Colonic mucosa (tissue), 4 donors: ENCODE measurements around the gene SELENOH. TPM values are rescaled to one million over a fixed set of nuclear protein-coding genes. Genes with fewer than 3 reads are reported as not detected.
A peak's percentile ranks its signal among the peaks of the same experiment; 100 is the strongest.

Source experiments
- DNase-seq: peaks from one replicate; pipeline ENCODE4 v3.0.0-alpha.2; 2020
- H3K27ac ChIP-seq: fragments of 200-600 bp; one replicate; pipeline ENCODE4 v1.8.0; 2021
- H3K27me3 ChIP-seq: fragments of 200-600 bp; one replicate; pipeline ENCODE4 v1.8.0; 2021
- H3K36me3 ChIP-seq: fragments of 200-600 bp; one replicate; pipeline ENCODE4 v1.8.0; 2021
- H3K4me1 ChIP-seq: fragments of 200-600 bp; one replicate; pipeline ENCODE4 v1.8.0; 2021; ENCODE audit warnings: mild to moderate bottlenecking
- H3K4me3 ChIP-seq: fragments of 200-600 bp; one replicate; pipeline ENCODE4 v1.8.0; 2021
- H3K9ac ChIP-seq, 2 donors: one replicate each; pipeline ENCODE4 v1.7.0; 2013; ENCODE audit warnings: control low read depth in 2 of 2, low read depth in 2 of 2, low read length in 2 of 2
- H3K9me3 ChIP-seq: fragments of 200-600 bp; one replicate; pipeline ENCODE4 v1.8.0; 2021
- intact Hi-C: fragments of 100-400 bp; cut with DNase I; formaldehyde crosslinking; loops from one replicate; pipeline ENCODE4 v1.14.1; 2022
- total RNA-seq, 2 donors: library from RNA; stranded (reverse); fragmentation: NEBNext Ultra II Directional in 1 of 2; extraction: Animal tissue kit (Norgen Biotek cat#: 25700) in 1 of 2; gene quantifications; one replicate each; pipeline ENCODE4 v1.2.1, GENCODE V29; 2021
- TF ChIP-seq, protein P1 (sequence below): fragments of 200-600 bp; IDR thresholded peaks from one replicate; pipeline ENCODE4 v1.8.0; 2022; ENCODE audit warnings: antibody characterized with exemption, mild to moderate bottlenecking
- donor health status: healthy.
- donor health status: DM: no; HTN: no; CAD: no.
- donor health status: DM: no; HTN: no; CAD: no.

Gene SELENOH
- total RNA-seq, 2 donors from 2014 or later: 86.9 to 140 TPM

DNA sequence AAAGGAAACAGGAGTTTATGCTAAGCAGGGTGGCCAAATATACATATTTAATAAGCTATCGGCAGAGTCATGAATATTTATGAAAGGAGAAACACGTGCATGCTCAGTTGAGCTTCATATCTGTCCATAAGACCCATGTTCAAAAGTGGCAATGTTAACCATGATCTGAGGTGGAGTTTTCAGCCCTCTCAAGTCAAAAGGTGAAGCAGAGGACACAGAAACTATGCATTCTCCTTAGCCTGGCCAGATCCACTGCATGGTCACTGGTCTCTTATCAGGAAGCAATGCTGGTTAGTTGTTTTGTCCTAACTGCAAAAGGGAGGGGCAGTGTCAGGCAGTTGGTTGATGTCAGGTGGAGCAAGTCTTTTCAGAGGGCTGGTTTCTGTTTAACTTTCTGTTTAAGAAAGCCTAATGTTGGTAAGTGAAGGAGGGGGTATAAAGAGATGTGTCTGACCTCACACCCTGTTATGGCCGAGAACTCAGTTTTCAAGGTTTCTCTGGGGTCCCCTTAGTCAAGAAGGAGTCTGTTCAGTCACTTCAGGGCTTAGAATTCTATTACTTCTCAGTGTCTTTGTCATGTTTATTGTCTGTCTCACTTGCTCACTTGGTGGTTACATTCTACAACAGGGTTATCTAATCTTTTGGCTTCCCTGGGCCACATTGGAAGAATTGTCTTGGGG lies 5.5 kb upstream of the SELENOH start:
- DNase-seq: no peak
- no peaks in the 10 kb centered on the region for H3K36me3 ChIP-seq
- peak overlapping the region; percentile 46 for H3K27ac ChIP-seq
- intact Hi-C loops: no loop called here
- no peak overlapping the region for H3K9ac ChIP-seq
- H3K4me1 ChIP-seq: no peaks in the 10 kb centered on the region
- H3K9me3 ChIP-seq: no peaks in the 10 kb centered on the region
- no peaks in the 10 kb centered on the region for H3K27me3 ChIP-seq
- no peak overlapping the region for H3K4me3 ChIP-seq
- TF ChIP-seq, protein P1, sequence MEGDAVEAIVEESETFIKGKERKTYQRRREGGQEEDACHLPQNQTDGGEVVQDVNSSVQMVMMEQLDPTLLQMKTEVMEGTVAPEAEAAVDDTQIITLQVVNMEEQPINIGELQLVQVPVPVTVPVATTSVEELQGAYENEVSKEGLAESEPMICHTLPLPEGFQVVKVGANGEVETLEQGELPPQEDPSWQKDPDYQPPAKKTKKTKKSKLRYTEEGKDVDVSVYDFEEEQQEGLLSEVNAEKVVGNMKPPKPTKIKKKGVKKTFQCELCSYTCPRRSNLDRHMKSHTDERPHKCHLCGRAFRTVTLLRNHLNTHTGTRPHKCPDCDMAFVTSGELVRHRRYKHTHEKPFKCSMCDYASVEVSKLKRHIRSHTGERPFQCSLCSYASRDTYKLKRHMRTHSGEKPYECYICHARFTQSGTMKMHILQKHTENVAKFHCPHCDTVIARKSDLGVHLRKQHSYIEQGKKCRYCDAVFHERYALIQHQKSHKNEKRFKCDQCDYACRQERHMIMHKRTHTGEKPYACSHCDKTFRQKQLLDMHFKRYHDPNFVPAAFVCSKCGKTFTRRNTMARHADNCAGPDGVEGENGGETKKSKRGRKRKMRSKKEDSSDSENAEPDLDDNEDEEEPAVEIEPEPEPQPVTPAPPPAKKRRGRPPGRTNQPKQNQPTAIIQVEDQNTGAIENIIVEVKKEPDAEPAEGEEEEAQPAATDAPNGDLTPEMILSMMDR: no peak

DNA sequence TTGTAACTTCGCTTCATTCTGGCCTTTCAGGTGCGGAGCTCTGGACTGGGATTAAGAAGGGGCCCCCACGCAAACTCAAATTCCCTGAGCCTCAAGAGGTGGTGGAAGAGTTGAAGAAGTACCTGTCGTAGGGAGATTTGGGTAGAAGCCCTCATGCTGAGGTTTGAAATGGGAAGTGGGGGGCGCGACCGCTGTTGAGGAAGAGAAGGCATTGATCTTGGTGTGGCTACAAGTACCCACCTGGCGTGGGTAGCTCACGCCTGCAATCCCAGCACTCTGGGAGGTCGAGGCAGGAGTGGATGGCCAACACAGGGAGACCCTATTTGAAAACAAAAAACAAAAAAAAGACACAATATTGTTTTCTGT lies 779 bp downstream of the SELENOH start:
- TF ChIP-seq, protein P1: no peak
- peak overlapping the region; percentile 86 for H3K27ac ChIP-seq
- peak overlapping the region; percentile 85 to 92 for H3K9ac ChIP-seq
- no peak for DNase-seq
- no peaks in the 10 kb centered on the region for H3K36me3 ChIP-seq
- H3K27me3 ChIP-seq: no peaks in the 10 kb centered on the region
- H3K9me3 ChIP-seq: no peaks in the 10 kb centered on the region
- peak overlapping the region; percentile 90 for H3K4me3 ChIP-seq
- intact Hi-C loops: no loop called here
- H3K4me1 ChIP-seq: peaks cover 5% of the 10 kb centered on the region

DNA sequence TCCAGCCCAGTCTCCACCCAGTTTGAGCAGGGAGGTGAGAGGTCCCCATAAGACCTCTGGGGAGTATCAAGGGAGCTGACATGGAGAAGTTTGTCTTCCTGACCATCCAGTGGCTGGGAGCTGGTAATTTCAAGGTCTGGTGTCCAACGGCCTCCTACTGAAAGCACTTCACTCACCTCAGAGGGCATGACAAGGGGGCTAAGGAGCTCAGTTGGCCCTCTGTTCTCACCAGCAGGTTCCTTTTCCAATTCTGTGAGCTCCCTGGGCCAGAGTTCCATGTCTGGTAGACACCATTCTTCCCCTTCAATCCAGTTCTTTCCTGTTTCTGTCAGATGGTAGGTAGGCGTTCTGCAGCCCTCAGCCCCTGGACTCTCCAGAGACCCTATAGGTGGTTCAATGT lies 3.1 kb downstream of the SELENOH start:
- intact Hi-C loops: no loop called here
- no peak for DNase-seq
- H3K27me3 ChIP-seq: no peaks in the 10 kb centered on the region
- no peaks in the 10 kb centered on the region for H3K9me3 ChIP-seq
- H3K4me1 ChIP-seq: peaks cover 5% of the 10 kb centered on the region
- no peak overlapping the region for H3K9ac ChIP-seq
- H3K36me3 ChIP-seq: no peaks in the 10 kb centered on the region
- TF ChIP-seq, protein P1: no peak
- H3K27ac ChIP-seq: no peak overlapping the region
- no peak overlapping the region for H3K4me3 ChIP-seq

DNA sequence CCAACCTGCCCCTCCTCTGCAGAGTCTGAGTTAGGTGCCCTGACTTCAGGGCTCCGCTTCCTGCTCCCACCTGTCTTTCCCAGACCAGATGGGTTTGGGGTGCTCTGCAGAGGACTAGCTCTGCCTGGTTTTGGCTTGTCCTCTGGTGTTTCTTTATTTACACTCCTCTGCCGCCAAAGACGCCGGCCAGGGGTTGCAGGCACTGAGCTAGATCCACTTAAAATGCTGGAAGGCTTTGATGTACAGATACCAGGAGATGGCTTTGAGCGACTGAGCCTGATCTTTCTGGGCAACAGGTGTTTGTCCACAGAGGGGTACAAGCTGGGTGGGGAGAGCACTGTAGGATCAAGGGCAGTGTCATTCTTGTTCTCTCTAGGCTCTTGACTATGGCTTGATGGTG lies 3.9 kb downstream of the SELENOH start:
- no peaks in the 10 kb centered on the region for H3K9me3 ChIP-seq
- DNase-seq: no peak
- H3K36me3 ChIP-seq: no peaks in the 10 kb centered on the region
- peaks cover 5% of the 10 kb centered on the region for H3K4me1 ChIP-seq
- H3K9ac ChIP-seq: no peak overlapping the region
- no peak overlapping the region for H3K4me3 ChIP-seq
- TF ChIP-seq, protein P1: no peak
- H3K27me3 ChIP-seq: no peaks in the 10 kb centered on the region
- intact Hi-C loops: no loop called here
- H3K27ac ChIP-seq: no peak overlapping the region

DNA sequence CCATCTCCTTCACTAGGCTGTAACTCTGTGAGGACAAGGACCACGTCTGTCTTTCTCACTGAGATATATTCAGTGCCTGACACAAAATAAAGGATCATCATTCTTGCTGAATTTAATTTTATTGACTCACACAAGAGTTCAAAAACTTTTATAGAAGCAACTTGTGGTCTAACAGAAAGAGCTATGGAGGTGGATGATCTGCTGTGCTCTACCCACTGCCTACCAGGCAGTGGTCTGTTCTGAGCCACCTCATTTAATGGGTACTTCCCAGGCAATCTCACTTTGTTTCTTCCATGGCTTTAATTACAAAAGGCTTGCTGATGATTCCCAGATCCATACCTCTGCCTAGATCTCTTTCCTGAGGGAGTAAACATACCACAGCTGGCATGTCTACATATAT lies 5.6 kb downstream of the SELENOH start:
- Histone ChIP-seq H3K36me3 (no peaks in the 10 kb centered on the region), H3K9ac (no peak overlapping the region), H3K4me3 (no peak overlapping the region), H3K9me3 (no peaks in the 10 kb centered on the region), H3K27ac (no peak overlapping the region), H3K4me1 (peaks cover 5% of the 10 kb centered on the region), H3K27me3 (no peaks in the 10 kb centered on the region)
- intact Hi-C loops: no loop called here
- no peak for DNase-seq
- TF ChIP-seq, protein P1: no peak
